ENCODE data around the gene USP6.

- TF ChIP-seq POLR2A (IDR thresholded peaks at IDR 0.05; ENCODE audit: low read depth, low read length) (no peak), TAF1 (IDR thresholded peaks at IDR 0.05; ENCODE audit: low read depth, low read length) (no peak)
Observed at GRCh38 chr17:5100832-5101231, 15.0 kb upstream of the USP6 start.
